ENCODE measurements around the gene CCDC85B.

- no peak for TF ChIP-seq CTCF (IDR thresholded peaks at IDR 0.05)
- no peak for TF ChIP-seq RFX5 (IDR thresholded peaks at IDR 0.05; ENCODE audit: low read length)
- no peak for TF ChIP-seq TAF1 (IDR thresholded peaks at IDR 0.05; ENCODE audit: borderline replicate concordance, low read depth, low read length)
- TF ChIP-seq EP300 (IDR thresholded peaks at IDR 0.05; ENCODE audit: borderline replicate concordance in 1 of 2, low read depth in 1 of 2, low read length in 1 of 2): no peak
- TF ChIP-seq MAX (IDR thresholded peaks at IDR 0.05; ENCODE audit: low read depth): no peak
- no peak for TF ChIP-seq REST (IDR thresholded peaks at IDR 0.05; ENCODE audit: low read depth, low read length)
Observed at GRCh38 chr11:65879617-65880016, 10.9 kb upstream of the CCDC85B start, which contains the start of gene CTSW.

Data from SK-N-SH (cell line).